Cerebellar nuclear complex (tissue), 1 donor: ENCODE results near the gene CYLC2.

ENCODE experiments used
- DNase-seq, 2 experiments: peaks; one replicate each; lab custom pipeline; 2025; lab: John Stamatoyannopoulos, UW

The CYLC2 gene, protein sequence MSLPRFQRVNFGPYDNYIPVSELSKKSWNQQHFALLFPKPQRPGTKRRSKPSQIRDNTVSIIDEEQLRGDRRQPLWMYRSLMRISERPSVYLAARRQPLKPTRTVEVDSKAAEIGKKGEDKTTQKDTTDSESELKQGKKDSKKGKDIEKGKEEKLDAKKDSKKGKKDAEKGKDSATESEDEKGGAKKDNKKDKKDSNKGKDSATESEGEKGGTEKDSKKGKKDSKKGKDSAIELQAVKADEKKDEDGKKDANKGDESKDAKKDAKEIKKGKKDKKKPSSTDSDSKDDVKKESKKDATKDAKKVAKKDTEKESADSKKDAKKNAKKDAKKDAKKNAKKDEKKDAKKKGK

DNA sequence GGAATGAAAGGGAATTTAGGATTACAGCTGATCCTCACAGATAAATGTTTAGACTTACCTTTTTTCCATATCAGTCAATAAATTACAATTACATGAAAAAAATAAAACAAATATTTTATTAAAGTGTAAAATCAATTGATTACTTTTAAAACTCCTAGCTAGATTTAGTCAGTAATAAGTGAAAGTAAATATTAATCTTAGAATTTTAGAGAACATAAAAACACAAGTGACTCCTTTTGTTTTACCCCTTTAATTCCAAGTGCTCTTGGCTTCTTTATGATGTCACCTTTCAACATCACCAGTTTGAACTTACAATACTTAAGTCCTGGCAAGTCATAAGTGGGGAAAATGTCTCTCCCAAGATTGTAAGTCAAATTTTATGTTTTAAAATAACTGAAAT is at the start of gene CYLC2:
Gene CYLC2 (plus strand): TSS at position 301 of the 400 bp plus-strand sequence. CDS start 48 bp downstream, at position 349.
- DNase-seq, result no peak

DNA sequence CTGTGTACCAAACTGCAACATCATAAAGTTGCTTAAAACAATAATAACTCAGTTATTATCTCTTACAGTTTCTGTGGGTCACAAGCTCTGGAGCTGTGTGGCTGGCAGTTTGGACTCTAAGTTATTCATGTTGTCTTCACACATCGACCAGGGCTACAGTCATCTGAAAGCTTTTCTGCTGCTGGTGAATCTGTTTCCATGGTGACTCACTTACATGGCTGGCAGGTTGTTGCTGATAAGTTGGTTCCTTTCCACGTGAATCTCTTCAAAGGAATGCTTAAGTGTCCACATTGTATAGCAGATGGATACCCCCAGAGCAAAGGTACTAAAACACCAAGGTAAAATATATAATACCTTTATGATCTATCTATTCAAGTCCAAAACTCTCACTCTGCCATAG is 44.8 kb upstream of the CYLC2 start:
- DNase-seq, result no peak

DNA sequence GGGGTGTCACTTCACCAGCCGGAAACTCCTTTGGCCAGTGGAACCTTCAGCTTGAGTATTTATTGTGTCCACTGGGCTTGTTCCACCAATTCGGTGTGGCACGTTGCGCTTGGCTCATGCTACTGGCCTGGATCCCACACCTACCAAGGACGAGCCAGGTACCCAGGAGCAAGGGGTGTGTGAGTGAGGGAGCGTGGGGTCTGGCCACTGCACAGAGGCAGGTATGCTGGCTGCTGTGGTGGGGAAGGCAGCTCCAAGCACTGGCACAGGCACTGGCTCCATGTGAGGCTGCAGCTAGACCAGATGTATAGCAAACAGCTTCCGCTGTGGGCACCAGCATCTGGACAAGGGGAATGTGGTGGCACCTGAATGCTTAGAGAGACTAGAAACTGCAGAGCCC is 28.1 kb upstream of the CYLC2 start:
- no peak for DNase-seq

DNA sequence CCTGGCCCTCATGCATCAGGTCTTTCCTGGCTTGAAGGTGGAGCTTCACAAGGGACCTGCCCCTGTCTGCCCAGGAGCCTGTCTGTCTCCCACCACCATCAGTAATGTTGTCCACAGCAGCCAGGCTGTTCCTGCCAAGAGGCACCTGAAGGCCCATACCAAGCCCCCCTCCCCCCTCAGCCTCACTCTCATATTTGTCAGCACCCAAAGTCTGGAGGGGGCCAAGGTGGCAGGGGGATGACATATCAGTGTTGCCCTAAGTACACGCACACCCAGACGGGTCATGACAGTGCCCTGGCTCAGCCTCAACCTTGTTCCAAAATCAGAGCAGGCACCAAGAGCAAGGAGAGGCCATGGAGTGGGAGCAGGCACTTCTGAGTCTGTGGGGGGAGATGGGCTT is 27.2 kb upstream of the CYLC2 start:
- DNase-seq, result no peak

DNA sequence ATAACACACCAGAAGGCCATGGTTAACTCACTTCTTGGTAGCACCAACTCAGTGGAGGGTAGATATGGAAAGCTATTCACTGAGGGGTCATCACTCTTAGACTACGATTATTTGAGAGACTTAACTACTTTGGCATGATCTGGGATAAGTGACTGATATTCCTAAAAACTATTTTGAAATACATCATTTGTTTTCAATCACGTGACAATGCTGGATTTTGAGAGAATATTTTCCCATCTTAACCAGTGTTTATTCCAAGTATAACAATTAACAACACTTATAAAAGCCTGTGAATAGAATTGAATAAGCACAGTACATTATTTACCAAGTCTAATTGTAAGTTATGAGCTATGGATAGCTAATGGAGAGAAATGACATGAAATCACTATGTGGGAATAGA is 22.4 kb upstream of the CYLC2 start:
- no peak for DNase-seq

DNA sequence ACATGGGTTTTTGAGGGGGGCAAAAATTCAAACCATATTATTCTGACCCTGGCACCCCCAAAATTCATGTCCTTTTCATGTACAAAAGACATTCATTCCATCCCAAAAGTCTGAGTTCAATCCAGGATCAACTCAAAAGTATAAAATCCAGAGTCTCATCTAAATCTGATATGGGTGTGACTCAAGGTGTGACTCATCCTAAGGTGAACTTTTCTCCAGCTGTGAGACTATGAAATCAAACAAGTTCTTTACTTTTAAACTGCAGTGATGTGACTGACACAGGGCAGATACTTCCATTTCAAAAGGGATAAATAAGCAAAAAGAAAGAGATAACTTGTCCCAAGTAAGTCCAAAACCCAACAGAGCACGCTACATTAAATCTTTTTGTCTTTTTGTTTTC is 20.6 kb upstream of the CYLC2 start:
- DNase-seq, result no peak

DNA sequence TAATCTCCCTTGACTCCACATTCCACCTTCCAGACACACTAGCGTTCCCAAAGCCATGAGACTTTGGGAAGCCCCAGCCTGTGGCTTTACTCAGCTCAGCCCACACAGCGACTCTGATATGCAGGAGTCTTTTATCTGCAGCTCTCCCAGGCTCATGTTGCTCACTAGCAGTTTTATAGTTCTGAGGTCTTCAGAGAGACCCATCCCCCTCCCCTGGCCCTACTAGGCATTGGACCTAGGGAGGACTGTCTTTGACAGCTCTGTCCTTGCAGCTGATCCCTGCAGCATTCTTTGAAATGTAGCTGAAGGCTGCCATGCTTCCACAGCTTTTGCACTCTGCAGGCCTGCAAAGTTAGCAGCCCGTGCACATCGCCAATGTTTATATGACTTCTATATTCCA is 19.9 kb upstream of the CYLC2 start:
- DNase-seq, result no peak

DNA sequence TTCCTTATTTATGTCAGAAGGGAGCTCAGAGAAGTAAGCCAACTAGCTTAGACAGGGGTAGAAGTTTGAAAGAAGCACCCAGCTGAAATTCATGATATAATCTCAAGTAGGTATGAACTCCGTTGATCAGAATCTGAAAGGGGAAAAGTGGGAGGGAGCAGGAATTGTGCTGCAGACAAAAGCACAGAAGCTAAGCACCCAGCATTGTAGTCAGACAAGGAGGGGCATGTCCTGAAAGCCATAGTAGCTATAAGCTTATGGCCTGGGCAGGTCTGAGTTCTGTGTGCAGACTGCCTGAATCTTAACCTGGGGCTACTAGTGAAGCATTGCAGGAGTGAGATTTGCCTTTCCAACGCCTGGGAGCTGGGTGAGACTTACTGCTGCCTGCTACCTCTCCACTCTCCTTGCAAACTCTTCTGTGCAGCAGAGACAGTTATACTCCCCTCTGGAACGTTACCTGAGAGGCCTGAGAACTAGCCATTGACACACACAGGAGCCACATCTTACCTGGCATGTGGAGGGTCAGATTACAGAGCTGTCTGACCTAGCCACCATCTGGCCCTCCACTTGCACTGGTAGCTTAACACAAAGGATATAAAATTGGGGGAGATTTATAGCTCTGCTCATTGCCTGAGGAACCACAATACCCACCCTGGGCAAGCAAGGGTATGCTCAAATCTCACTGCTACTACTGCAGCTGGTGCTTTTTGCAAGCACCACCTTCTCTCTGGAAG is 9.8 kb upstream of the CYLC2 start:
- DNase-seq, result no peak

DNA sequence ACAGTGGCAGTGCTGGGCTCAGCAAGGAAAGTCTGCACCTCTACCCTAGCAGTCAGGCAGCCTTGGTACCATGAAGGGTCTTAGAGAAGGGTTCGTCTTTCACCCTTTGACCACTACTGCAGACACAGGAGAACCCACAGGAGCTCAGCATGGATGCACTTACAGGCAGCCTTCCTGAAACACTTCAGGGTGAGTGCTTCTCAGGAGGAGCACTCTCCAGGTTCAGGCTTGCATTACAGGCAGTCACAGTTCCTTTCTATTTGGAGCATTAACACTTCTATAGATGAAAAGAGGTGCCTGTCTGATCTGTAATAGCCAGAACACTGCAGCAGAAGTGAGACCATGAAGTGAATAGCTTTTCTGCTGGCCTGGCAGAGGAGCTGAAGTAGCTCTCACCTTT is 8.7 kb upstream of the CYLC2 start:
- no peak for DNase-seq

DNA sequence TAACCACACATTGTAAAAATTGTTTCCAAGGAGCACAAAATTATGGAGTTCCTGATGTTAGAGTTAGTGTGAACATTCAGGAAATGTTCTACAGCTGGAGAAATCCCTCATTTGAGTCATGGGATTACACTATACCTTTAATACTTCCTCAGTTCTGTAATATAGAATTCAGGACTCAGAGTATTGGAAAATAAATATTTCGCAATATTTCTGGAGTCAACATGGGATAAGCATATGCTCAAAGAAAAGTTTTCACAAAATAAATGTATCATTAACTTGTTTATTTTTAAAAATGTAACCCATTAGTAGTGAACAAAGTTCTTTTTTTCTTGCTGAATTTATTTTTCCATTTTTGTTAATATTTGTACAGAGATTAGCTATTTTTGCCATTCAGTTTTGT is 8.6 kb downstream of the CYLC2 start:
- DNase-seq, result no peak

DNA sequence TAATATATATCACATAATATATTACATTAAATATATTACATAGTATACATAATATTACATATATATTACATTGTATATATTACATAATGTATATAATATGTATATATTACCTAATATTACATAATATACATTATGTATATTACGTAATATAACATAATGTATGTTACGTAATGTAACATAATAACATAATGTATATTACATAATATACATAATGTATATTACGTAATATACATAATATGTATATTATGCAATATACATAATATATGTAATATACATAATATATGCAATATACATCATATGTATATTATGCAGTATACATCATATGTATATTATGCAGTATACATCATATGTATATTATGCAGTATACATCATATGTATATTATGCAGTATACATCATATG is 19.1 kb downstream of the CYLC2 start:
- DNase-seq, result no peak

DNA sequence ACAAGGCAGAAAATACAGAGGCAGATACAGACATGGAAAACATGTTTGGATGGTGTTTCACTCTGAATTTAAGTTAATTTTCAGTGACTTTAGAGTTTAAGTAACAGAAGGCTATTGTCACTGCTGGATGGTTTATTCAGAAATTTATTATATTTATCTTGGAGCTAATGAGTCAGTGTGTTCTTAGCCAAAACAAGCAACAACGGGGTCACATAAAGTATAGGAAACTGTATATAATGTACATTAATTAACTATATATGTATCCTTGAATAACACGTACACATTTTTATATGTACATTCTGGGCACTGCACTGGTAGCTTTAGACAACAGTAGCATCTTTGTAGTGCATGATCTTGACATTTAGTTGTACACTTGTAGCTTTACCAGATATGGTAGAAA is 30.7 kb downstream of the CYLC2 start:
- DNase-seq, result no peak

DNA sequence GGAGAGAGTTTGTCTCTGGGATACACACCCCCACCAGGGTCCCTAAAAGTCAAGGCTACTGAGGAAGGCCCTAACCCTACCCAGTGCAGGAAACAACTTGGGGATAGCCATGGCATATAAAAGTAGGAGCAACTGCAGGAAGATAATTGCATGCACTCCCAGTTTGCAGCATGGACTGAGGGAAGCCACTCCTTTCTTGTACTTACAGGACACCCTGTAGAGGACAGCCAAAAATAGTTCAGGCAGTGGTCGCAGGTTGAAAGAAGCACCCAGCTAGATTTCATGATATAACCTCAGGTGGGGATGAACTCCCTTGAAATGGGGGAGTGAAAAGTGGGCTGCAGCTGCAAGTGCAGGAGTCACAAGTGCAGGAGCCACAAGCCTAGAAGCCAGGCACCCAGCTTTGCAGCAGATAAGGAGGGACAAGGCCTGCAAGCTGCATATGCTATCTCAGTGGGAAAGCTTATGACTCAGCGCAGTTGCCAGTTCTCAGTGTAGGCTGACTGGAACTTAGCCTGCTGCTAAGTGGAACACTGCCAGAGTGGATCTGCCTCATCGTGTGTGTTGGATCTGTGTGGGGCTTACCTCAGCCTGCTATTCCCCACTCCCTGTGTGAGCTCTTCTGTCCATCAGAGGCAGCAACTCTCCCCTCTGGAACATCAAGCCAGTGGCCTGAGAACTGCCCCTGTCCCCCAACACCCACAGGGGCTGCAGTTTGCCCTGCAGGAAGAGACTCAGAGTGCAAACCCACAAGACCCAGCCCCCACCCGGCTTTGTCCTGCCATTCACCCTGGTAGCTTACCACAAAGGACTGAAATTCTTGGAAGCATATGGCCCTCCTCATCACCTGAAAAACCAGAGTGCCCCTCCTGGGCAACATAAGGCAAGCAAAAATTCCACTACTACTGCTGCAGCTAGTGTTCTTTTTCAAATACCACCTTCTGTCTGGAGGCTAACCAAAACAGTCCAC is 42.7 kb downstream of the CYLC2 start:
- peak in 1 of 2 experiments; percentile 15 for DNase-seq

DNA sequence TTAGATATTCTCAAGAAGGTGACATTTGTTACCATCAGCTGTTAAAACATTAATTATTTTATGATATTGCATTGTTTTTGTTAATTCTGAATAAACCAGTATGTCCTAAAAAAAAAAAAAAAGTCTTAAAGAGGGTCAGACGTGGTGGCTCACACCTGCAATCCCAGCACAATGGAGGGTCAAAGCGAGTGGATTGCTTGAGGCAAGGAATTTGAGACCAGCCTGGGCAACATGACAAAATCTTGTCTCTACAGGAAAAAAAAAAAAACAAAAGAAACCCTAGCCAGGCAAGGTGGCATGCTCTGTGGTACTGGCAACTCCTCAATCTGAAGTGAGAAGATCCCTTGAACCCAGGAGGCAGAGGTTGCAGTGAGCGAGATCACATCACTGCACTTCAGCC is 46.8 kb downstream of the CYLC2 start:
- DNase-seq, result no peak
